Cardiac fibroblast (primary cell): ENCODE data around the gene MDM4.
"Not testable (repeated sequence)": the region's sequence is repeated elsewhere in the genome, so short reads cannot be mapped to it uniquely, and the experiment has no call there.

Experiments used
- DNase-seq, 2 donors: peaks; one replicate each; pipeline versions ENCODE4 v3.0.0 to v3.0.0-alpha.2; 2010; ENCODE audit warnings: low read depth in 2 of 2
- H3K4me3 ChIP-seq, 2 donors: replicated peaks in 1 of 2; 1 replicate in 1 of 2; 2 replicates in 1 of 2; pipeline ENCODE4 v1.5.1; 2011; ENCODE audit warnings: low read depth in 2 of 2, low read length in 2 of 2, mild to moderate bottlenecking in 2 of 2, moderate library complexity in 1 of 2
- CTCF ChIP-seq: IDR thresholded peaks from one replicate; pipeline ENCODE4 v1.5.1; 2011; ENCODE audit warnings: low read depth, mild to moderate bottlenecking, low read length, inconsistent platforms

The MDM4 gene

GRCh38 chr1:204549313-204549712 is 33.1 kb downstream of the MDM4 start:
- DNase-seq, result no peak
- no peak overlapping the region for H3K4me3 ChIP-seq
- no peak for TF ChIP-seq CTCF

GRCh38 chr1:204550926-204551325 is 34.7 kb downstream of the MDM4 start:
- H3K4me3 ChIP-seq, result no peak overlapping the region
- TF ChIP-seq CTCF, result no peak
- no peak for DNase-seq

GRCh38 chr1:204556458-204557052 is 40.3 kb downstream of the MDM4 start:
- H3K4me3 ChIP-seq, result no peak overlapping the region
- DNase-seq, result no peak
- TF ChIP-seq CTCF, result no peak

GRCh38 chr1:204558467-204558866 is 42.3 kb downstream of the MDM4 start:
- H3K4me3 ChIP-seq, result no peak overlapping the region
- no peak for TF ChIP-seq CTCF
- no peak for DNase-seq

- DNase-seq, H3K4me3 ChIP-seq: not testable (repeated sequence)
Observed at GRCh38 chr1:204560002-204560401, 43.8 kb downstream of the MDM4 start.

GRCh38 chr1:204560590-204561150 is 44.5 kb downstream of the MDM4 start:
- no peak overlapping the region for H3K4me3 ChIP-seq
- no peak for TF ChIP-seq CTCF
- DNase-seq, result peak in 1 of 2 donors; percentile 50

GRCh38 chr1:204562075-204562990 is 46.1 kb downstream of the MDM4 start:
- TF ChIP-seq CTCF, result no peak
- no peak for DNase-seq

More at GRCh38 chr1:204562075-204562990, 46.1 kb downstream of the MDM4 start:
- H3K4me3 ChIP-seq, result no peak overlapping the region
